GM13976 (cell line): Measurements from ENCODE around the gene NLRC5.

Source experiments
- DNase-seq: peaks from one replicate; pipeline ENCODE4 v3.0.0; 2012; ENCODE audit warnings: low spot score
- CTCF ChIP-seq: IDR thresholded peaks from 2 replicates; pipeline ENCODE4 v1.5.1; 2012; ENCODE audit warnings: borderline replicate concordance, mild to moderate bottlenecking; ENCODE audit not compliant: insufficient read depth; ENCODE audit errors: extremely low read depth, missing control alignments, control extremely low read depth
- in situ Hi-C: fragments of 300-500 bp; cut with MboI; formaldehyde crosslinking; loops from one replicate; pipeline ENCODE4 v1.12.0; 2022; ENCODE audit warnings: low sequenced_read_pairs, mixed read lengths, inconsistent platforms; ENCODE audit not compliant: unreplicated experiment

The NLRC5 gene

DNA sequence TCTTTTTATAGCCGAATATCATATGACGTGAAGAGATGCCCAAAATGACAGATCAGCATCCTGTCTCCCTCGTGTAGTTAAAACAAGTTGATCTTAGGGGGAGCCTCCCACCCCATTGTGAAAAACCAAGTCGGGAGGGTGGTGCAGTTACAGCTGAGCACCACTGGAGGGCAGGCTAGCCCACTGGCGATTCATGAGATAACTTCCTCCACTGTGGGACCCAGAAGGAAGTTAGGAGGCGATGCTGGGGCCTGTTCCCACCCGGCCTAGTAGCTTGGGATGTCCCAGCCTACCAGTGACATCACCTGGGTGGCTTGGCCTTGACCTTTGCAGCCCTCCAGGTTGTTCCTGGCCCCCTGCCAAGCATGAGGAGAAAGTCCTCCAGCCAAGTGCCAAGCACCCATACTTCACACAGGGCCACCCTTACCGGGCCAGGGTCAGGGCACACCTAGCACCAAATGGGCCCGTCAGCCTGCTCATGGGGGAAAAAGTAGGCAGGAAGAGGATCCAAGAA lies 95.0 kb downstream of the NLRC5 start:
- in situ Hi-C loops = loop anchor here (10.0 to 25.0 kb wide), 2 partner anchors 210 to 328 kb away; partner anchors contain the start of gene CCL17
- peak; percentile 96 for TF ChIP-seq CTCF
- DNase-seq = peak; percentile 89

DNA sequence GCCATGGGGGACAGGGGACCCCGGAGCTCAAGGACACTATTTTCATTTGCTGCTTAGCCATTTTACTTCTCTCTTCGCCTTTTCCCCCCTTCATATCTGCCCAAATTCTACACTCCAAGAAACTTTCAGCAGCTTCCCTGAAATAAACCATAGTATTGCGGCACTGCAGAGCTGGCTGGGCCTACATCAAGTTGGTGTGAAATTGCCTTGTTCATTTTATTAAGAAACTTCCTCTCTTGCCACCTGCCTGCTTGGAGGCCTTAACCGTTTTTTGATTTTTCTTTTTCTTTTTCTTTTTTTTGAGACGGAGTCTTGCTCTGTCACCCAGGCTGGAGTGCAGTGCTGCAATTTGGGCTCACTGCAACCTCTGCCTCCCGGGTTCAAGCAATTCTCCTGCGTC lies 95.6 kb downstream of the NLRC5 start:
- no peak for TF ChIP-seq CTCF
- DNase-seq = no peak
- in situ Hi-C loops = loop anchor here (10.0 to 25.0 kb wide), 2 partner anchors 210 to 327 kb away; partner anchors contain the start of gene CCL17

- no peak for TF ChIP-seq CTCF
- in situ Hi-C loops = loop anchor here (10.0 to 25.0 kb wide), 2 partner anchors 208 to 325 kb away; partner anchors contain the start of gene CCL17
- DNase-seq = no peak
Measured at GRCh38 chr16:57087003-57087402, 97.6 kb downstream of the NLRC5 start.

DNA sequence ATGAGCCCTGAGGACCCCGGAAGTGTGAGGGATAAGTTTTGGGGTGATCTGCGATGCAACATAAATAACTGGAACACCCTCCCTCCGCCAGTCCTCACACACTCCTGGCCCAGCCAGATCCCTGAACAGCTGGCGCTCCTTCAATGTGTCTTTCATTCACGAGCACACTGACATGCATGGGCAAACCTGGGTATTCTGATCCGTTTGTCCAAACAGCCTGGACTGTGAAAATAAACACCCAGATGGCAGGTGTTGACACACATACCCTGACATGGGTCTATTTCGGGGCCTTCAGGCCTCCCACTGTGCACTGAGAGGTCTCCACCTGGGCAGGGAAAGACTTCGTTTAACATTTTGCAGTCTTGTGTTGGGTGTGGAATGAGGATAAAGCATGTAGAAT lies 100.0 kb downstream of the NLRC5 start:
- TF ChIP-seq CTCF = no peak
- in situ Hi-C loops = loop anchor here (10.0 to 25.0 kb wide), 2 partner anchors 205 to 323 kb away; partner anchors contain the start of gene CCL17

DNA sequence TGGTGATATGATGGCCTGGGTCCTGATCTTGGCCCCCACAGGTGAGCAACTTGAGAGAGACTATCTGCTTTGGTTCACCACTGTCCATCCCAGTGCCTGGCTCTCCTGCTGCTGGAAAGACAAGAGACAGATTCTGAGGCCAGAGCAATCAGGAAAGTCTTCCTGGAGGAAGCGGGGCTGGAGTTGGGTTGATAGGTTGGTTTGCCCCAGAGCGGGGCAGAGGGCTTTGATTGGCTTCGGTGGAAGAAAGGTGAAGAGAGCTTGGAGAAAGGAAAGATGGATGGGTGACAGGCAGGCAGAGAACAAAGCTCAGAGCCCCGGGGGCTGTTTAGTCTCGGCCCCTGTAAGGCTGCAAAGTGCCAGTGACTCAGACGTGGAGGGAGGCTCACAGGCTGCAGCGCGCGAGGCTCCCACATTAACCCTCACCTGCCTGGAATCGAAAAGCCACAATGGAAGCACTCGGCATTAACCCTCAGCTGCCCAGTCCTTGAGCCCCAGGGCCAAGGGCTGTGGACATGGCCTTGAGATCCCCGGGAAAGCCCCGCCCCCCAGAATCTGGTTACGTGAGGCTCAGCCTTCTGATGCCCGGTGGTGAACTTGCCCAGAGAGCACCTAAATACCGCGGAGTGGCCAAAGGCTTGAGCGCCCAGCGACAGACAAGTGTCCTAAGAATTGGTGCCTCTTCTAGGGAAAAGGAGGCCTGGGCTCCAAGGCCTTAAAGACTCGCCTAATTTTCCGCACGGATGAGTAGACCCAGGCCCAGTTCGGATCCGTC lies 102.0 kb downstream of the NLRC5 start:
- in situ Hi-C loops = loop anchor here (10.0 to 25.0 kb wide), 2 partner anchors 73 to 321 kb away; partner anchors contain the start of gene CCL17
- DNase-seq = no peak

More for the DNA sequence above, 100.0 kb downstream of the NLRC5 start:
- DNase-seq = no peak

More for the DNA sequence above, 102.0 kb downstream of the NLRC5 start:
- no peak for TF ChIP-seq CTCF
